MV-4-11 (cell line): ENCODE results near the gene MAGI2.

Experiments used
- DNase-seq: peaks from one replicate; lab custom pipeline; 2025; lab: John Stamatoyannopoulos, UW

The MAGI2 gene

DNA sequence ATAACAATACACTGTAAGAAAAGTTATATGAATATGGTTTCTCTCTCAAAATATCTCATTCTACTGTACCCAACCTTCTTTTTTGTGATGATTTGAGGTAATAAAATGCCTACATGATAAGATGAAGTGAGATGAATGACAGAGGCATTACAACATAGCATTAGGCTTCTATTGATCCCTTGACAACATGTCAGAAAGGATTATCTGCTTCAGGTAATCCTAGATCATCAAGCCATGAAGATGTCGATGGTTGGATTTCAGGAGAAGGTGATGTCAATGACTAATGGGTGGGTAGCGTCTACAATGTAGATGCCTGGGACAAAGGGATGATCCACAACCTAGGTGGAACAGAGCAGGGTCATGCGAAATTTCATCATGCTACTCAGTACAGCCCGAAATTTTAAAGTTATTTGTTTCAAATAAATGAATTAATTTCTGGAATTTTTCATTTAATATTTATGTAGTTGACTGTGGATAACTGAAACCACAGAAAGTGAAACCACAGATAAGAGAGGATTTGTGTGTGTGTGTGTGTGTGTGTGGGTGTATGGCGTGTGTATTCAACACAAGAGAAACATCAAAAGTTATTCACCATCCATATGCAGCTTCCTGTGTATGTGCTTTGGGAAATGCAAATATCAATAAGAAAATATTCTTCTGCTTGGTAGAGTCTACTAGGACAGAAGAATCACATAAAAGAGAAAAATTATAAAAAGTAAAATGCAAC, 77.0 kb downstream of the MAGI2 start:
- no peak for DNase-seq

DNA sequence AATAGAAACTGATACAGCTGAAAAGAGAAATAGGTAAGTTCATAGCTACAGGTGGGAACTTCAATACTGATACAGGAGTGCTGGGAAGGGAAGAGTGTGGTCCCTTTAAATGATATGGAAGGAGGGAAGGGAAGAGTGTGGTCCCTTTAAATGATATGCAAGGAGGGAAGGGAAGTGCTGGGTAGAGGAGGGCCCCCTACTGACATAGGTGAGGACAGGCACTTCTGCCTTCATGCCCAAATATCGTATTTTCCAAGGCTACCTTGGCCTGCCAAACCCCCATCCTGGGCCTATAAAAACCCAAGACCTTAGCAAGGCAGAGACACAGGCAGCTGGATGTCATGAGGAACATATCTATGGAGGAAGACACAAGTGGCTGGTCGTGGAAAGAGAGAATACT, 92.3 kb downstream of the MAGI2 start:
- DNase-seq: no peak

DNA sequence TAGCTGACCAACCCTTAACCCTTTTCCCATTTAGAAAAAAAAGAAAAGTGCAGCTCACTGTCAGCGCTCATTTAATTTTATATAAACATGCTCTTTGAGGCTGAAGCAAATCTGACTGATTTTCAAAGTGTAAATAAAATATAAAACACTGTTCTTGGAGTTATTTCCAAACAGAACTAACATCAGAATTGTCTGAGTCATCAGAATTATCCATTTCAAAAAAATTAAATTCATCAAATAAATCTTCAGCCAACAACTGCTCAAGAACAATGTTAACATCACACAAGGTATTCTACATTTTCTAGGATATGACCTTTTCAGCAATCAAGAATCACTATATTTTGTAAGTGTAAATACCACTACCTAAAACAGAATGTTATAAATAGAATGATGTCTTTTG, 93.6 kb downstream of the MAGI2 start:
- no peak for DNase-seq

DNA sequence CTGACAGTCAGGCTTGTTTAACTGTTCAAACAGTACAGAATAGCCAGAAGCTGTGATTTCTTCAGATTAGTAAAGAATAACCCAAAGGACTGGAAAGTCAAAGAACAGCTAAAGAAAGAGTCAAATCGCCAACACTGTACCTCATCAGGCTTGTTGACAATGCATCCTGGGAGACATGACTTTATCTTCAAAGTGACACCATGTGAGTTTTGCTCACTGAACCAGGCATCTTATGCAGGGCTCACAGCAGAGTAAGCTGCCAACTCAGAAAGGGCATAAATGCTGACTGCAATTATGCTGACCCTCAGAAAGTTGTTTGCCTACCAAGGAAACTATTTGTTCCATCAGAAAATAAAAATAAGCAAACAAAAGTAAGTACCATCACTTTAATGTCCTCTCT, 96.4 kb downstream of the MAGI2 start:
- no peak for DNase-seq

DNA sequence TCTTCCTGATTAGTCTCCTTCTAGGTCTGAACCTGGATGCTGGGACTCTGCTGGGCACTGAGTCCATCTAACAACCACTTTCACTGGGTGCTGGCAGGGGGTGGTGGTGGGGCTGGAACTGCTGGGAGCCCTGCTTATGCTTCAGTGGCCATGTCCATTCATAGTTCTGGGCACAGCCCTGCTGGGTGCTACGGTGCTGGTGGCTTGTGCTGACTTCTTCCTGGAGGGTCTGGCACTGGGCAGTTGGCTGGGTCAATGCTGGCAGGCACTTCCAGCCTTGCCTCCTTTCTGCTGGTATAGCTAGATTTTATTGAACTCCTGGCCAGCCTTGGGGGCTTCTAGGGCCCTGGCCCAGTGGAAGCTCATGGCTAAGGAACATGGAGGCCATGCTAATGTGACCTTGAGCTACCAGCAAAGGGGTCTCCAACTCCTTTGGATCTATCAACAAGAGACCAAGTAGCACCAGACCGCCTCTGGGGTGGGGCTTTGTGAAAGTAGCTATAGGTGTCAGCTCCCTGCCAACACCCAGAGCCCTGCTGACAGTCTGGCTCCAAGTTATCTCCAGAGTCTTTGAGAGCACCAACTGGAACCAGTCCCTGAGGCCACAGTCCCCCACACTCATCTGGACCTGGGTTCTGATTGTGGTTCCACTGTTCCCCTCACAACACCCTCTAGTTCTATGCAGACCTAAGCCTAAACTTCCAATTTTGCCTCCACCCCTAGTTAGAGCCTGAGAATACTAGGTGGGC, 99.6 kb downstream of the MAGI2 start:
- DNase-seq: no peak

DNA sequence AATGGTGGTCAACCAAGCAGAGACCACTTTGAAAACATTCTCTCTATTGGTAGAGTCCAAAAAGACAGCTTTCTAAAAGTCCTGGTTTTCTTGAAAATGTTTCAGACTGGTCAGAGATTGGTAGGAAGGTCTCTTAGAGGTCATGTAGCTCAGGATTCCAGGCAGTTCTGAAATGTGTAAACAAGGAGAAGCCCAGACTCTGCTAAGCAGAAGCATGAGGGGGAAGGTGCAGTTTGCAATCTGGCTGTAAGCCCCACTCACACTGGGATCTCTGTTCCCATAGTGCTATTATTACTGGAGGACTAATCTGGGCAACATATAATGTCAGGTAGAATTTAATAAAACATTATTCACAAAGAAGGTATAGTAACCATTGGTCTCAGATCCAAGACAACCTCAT, 101.1 kb downstream of the MAGI2 start:
- DNase-seq: no peak

DNA sequence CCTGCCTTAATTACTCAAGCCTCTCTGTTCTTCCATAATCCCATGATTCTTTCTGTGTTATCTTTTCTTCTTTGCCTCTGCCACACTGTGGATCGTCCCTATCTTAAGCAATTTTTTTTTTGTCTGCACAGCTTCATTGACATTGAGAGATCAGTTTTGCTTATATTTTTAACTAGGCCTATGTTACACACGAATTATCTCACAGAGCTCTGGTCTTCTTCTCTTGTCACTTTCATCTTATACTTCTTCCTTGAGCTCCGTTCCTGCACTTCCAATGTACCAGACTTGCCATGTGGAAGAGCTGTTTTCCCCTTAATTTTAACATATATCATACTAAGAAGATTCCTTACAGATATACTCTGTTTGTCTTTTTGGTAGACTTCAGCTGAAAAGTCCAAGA, 106.1 kb downstream of the MAGI2 start:
- DNase-seq: no peak

DNA sequence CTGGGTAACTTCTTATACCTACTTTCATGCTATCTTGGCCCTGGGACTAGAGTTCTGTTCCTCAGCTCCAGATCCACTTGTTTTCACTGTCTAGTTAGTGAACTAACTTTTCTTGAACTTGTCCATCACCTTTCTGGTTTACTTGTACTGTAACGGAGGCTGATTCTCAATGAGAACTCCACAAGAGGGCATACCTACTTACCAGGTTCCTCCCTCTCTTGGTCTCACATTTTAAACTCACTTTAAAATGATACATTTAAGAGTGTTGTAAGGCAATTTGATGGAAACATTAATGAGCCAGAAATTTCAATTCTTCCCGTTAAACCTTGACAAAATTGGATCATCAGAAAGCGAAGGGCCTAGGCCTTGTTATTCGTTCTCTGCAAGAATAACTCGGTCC, 111.6 kb downstream of the MAGI2 start:
- DNase-seq: no peak

DNA sequence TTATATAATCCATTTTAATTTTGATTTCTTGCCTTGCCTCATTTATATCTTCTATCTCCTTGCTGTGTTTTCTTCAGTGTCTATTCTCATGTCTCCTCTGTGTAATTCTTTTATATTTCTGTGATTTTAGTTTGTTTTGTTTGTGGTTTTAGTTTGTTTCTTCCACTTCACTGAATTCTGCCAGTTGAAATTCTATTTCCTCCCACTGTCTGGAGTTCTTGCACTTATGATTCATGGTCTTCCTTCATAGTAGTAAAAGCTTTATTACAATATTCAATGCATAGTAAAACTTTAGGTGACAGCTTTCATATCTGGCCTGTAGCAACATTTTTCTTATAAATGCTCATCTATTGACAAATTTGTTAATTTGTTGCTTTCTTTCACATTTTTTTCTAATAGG, 113.3 kb downstream of the MAGI2 start:
- DNase-seq: no peak

DNA sequence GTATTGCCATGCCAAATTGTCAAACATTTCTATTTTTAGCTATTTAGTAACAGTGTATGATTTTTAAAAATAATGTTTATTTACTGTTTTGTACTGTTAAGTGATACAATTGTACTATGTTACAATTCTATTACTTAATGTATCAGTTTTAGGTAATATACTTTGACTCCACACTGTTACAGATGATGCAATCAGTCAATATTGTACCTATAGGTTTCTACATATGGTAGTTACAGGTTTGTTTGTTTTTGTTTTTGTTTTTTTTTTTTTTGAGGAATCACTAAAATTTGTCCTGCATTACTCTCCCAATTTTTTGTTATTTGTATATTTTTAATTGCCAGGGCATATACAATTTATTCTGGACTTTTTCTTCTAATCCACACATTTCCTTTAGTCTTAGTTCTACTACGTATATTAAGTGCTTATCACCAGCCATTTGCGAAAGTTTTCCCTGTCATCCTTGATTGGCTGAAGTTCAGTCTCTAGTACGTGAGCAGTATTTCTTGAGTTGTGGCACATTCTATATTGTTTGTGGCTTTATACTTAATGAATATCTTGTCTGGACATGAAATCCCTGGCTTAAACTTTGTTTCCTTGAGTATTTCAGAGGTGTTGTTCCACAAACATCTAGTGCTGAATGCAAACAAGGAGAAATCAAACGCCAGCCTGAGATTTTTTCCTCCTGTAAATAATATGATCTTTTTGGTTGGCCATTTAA, 114.1 kb downstream of the MAGI2 start:
- DNase-seq: no peak

DNA sequence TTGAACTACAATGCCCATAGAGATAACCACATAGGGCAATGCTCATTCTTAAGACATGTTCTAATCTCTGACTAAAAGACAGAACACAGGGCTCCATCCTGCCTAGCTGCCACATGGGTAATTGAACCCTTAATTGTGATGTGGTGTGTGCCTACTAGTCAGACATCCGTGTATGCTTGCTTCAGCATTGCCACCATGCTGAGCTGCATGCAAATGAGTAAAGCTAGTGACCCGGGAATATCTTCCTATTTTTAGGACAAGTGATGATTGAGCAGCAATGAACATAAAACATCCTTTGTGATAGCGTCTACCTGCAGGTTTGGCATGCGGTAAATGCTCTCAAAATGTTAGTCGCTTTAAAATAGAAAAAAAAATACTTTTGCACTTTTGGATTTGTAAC, 115.8 kb downstream of the MAGI2 start:
- DNase-seq: no peak

DNA sequence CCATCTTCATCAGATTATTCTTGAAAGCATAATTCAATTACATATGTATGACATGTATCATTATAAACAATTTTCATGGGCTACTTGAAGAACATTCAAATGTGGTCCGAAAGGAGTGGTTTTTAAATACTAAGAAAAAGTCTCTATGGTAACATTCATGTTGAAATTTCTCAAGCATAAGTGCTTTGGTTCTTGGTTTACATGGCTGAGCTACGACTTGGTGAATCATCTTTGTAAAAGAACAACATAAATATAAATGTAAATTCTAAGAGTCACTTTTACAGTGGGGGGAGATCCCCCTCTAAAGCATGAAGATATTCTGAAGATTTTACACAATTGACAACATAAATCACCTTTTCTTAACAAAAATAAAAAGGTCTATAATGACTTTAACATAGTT, 118.6 kb downstream of the MAGI2 start:
- no peak for DNase-seq

DNA sequence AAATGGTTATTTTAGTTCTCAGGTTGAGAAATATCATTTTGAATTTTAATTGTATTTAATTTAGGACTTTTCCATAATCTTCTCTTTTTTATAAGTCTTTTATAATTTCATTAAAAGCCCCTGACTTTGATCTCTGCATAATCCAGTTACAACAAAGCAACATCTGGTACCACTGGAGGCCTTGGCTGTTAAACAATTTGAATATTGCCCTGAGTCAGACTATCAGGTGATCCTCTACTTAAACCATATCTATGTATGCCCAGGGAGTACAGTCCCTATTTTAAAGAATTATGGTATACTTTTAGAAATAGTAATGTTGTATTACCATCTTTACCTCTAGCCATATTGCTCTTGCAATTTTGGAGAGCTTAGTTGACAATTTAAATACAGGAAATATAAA, 119.1 kb downstream of the MAGI2 start:
- no peak for DNase-seq

DNA sequence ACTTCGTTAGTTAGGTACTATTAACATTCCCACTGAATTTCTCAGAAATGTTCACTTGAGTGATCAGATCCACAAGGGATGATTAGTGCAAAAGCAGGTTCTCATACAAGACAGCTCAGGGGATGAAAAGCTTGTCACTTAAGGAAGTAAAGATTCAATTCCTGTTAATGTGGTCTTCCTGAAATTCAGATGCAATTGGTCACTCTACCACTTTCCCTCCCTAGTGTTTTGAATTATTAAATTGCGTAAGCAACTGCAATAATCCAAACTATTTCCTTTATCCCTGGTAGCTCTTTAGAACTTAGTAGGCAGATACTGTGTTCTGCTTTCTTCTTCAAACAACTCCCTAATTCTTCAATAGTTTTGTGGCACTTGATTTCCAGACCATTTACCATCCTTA, 121.4 kb downstream of the MAGI2 start:
- DNase-seq: no peak

DNA sequence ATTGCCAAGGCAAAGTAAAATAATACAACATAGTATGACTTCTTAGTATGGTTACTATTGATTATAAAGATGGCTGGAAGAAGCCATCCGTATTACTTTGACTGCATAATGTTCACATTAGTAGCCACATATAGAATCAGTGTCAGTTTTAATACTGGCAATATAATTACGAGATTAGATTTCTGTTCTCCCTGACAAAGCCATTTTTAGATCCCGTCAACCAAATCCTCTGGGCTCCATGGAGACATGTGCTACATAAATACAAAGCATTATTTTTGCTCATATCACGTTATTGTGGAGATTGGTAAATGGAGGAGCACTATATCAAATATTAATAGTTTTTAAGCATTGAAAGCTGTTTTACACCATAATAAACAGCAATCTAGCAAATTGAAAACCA, 124.0 kb downstream of the MAGI2 start:
- no peak for DNase-seq

DNA sequence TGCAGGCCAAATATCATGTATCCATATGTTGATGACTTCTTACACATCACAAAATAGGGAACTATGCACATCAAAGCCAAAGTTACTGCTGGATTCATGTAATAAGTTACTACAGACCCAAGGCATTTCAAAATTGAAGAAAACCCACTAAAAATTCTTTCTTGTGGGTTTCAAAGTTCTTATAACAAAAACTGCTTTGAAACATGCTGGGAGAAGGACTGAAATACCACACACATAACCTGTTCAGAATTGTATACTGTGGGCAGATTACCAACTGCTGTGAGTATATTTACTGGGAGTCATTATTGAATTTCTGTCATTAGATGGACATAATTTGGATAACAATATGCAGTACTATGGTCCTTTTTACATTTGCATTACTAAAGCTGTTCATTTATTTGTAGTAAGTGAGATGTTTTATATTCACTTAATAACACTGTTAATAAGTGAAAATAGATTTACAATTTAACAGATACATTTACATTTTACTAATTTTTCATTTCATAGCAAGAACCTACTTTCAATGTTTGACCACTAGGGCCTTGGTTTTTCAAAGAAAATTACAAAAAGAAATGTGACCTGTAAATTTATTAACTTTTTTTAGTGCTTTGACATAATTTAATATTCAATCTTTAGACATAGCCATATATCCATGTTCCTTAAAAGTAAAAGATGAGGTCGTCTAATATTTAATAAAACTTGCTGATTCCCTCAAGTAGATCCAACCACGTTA, 132.6 kb downstream of the MAGI2 start:
- DNase-seq: no peak

DNA sequence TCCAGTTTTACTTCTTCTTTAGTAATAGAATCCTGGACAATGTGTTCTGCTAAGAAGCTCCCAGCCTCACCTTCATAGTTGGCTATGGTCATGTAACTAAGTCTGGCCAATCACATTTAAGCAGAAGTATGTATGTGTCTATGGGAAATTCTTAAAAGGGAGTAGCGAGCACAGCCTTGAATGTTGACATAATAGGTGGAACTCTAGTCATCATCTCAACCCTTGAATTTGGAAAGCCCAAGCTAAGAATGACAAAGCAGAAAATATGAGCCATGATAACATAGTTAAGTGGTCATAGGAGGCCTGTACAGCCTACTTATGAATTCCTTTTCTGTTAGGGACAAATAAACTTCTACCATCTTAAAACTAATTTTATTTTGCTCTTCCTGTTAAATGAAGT, 134.1 kb downstream of the MAGI2 start:
- no peak for DNase-seq

DNA sequence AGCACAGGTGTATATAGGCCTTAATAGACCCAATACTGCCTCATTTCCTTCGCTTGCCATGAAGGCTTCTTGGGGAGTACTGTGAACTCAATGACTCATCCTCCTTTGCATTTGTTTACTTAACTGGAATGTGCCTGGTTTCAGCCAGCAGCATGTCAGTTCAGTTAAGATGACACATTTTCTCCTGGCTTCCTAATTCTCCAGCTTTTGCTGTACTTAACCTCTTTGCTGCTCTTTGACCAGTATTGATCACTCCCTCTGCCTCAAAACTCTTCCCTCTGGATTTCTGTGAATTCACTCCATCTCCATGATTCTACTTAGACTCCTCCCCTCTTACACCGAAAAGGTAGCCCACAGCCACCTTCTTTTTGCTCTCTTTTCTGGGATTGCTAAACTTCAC, 135.7 kb downstream of the MAGI2 start:
- no peak for DNase-seq

DNA sequence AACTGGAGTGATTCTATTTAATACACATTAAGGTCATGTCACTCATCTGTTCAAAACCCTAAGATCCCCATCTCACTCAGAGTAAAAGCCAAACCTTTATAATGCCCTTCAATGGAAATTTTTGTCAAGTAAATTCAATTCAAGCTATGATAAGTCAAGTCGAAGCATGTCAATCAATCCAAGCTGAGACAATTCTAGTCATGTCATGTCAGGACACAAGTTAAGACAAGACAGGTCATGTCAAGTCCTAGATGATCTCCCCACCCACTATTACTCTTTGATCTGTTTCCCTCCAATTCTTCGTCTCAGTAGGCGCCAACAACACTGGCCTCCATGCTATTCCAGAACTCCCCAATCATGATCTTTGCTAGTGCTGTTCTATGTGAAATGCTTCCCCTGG, 141.4 kb downstream of the MAGI2 start:
- DNase-seq: no peak

DNA sequence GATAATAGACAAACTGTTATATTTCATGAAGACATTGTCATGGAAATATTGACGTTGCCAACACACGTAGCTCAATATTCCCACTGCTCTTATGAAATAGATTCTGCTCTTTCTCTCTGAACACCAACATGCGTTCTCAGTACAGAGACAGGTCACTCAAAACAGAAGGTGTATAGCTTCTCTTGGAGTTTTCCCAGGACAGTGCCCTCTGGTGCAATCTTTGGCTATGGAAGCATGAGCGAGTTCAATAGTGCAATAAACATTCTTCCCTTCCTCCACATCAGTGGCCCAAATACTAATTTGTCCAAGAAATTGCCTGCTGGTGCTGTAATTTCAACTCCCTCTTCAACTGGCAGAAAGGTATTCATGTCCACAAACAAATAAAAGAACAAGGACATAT, 145.3 kb downstream of the MAGI2 start:
- DNase-seq: no peak

DNA sequence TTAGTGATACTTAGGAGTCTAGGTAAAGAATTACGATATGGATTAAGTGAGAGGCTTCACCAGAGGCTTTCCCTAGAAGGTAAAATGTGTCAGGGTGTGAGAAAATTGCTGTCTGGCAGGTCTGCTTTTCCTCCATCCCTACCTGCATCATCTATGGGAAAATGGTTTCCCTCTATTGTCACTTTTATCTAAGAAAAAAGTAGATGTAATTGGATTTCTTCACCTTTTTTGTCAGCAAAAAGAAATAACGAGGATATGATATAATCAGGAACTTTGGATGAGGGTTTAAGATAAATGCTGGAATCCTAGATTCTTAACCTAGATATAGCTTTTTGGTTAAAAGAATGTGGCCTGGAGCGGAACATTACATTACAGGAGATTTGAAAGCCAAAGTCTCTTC, 146.1 kb downstream of the MAGI2 start:
- DNase-seq: no peak

DNA sequence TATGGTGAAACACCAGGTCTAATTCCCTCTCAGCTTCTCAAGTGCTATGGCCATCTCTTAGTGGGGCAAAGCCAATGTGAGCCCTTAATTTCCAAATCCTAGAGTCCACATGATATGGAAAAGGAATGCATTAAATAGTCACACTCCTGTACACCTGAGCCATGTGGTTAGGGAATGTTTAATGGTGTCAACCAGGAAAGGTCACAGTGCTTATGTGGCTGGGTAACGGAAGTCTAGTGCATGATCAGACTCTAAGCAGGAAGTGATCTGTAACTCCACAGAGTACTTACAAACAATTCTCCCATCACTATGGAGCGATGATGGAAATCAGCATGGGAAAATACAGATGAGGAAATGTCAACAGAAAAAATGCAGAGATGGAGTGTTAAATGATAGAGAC, 148.8 kb downstream of the MAGI2 start:
- DNase-seq: no peak

DNA sequence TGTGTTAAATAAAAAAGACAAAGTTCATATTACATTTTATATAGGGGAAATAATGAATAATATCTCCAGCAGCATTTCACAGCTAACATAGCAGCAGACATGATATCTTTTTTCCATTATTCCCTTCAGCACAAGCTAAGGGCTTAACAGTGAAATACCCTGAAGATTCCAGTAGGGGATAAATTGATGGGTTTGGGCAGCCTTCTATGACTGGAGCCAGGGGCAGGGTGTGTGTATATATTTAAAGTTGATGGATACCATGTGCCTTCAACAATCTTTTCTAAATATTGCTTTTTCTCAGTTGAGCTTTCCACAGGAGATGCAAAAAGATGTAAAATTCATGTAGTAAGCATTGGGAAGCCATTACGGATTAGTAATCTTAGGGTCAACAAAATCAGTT, 151.2 kb downstream of the MAGI2 start:
- DNase-seq: no peak
